Immature natural killer cell (primary cell): Measurements from ENCODE around the gene DDX18. TPM values are rescaled to one million over a fixed set of nuclear protein-coding genes. Genes with fewer than 3 reads are reported as not detected.

Experiments
- DNase-seq, 3 donors: peaks; one replicate each; pipeline ENCODE4 v3.0.0; 2022; ENCODE audit warnings: mixed read lengths in 1 of 3
- H3K27ac Mint-ChIP-seq, 6 donors: one replicate each; pipeline ENCODE4 v1.8.0; 2020; ENCODE audit warnings: mixed read lengths in 6 of 6, mild to moderate bottlenecking in 5 of 6, inconsistent platforms in 4 of 6, moderate library complexity in 3 of 6
- H3K27me3 Mint-ChIP-seq, 3 donors: one replicate each; pipeline ENCODE4 v1.8.0; 2020 to 2021; ENCODE audit warnings: low read depth in 3 of 3, mild to moderate bottlenecking in 3 of 3, mixed read lengths in 3 of 3, moderate library complexity in 3 of 3, inconsistent platforms in 1 of 3
- H3K36me3 Mint-ChIP-seq, 3 donors: one replicate each; pipeline ENCODE4 v1.8.0; 2020; ENCODE audit warnings: mixed read lengths in 3 of 3, inconsistent platforms in 2 of 3, mild to moderate bottlenecking in 2 of 3
- H3K4me1 Mint-ChIP-seq, 2 donors: one replicate each; pipeline ENCODE4 v1.8.0; 2020; ENCODE audit warnings: inconsistent platforms in 2 of 2, mild to moderate bottlenecking in 2 of 2, mixed read lengths in 2 of 2, moderate library complexity in 1 of 2
- H3K4me3 Mint-ChIP-seq, 5 donors: one replicate each; pipeline ENCODE4 v1.8.0; 2020; ENCODE audit warnings: mild to moderate bottlenecking in 5 of 5, mixed read lengths in 5 of 5, inconsistent platforms in 3 of 5, moderate library complexity in 3 of 5
- H3K9me3 Mint-ChIP-seq, 6 donors: one replicate each; pipeline ENCODE4 v1.8.0; 2020; ENCODE audit warnings: mild to moderate bottlenecking in 6 of 6, mixed read lengths in 6 of 6, inconsistent platforms in 4 of 6, moderate library complexity in 3 of 6
- polyA plus RNA-seq, 3 donors: library from polyadenylated mRNA; unstranded; fragments of 300-500 nt; fragmentation: Illumina TruSeq; gene quantifications; one replicate each; pipeline ENCODE4 v1.2.3, GENCODE V29; 2021

DDX18 gene
- polyA plus RNA-seq, 3 donors from 2014 or later = 32.2 to 51.6 (median 34.6) TPM

GRCh38 chr2:117850461-117850860 lies 36.0 kb downstream of the DDX18 start:
- Mint-ChIP-seq H3K9me3 (peaks cover 0 to 2% (median 0%) of the 10 kb centered on the region in 6 donors), H3K27me3 (peaks cover 4 to 14% (median 14%) of the 10 kb centered on the region in 3 donors)

GRCh38 chr2:117851969-117852368 lies 37.5 kb downstream of the DDX18 start:
- no peak for DNase-seq
- Mint-ChIP-seq H3K4me1 (no peaks in the 10 kb centered on the region), H3K36me3 (no peaks in the 10 kb centered on the region), H3K9me3 (peaks cover 0 to 2% (median 0%) of the 10 kb centered on the region in 6 donors), H3K27me3 (peaks cover 4 to 12% (median 11%) of the 10 kb centered on the region in 3 donors), H3K4me3 (no peak overlapping the region), H3K27ac (no peak overlapping the region)

More at GRCh38 chr2:117850461-117850860, 36.0 kb downstream of the DDX18 start:
- DNase-seq = no peak
- no peaks in the 10 kb centered on the region for H3K4me1 Mint-ChIP-seq
- no peak overlapping the region for H3K4me3 Mint-ChIP-seq
- no peak overlapping the region for H3K27ac Mint-ChIP-seq
- H3K36me3 Mint-ChIP-seq = no peaks in the 10 kb centered on the region

GRCh38 chr2:117853316-117853715 lies 38.8 kb downstream of the DDX18 start:
- peaks cover 0 to 2% (median 0%) of the 10 kb centered on the region in 6 donors for H3K9me3 Mint-ChIP-seq
- H3K36me3 Mint-ChIP-seq = no peaks in the 10 kb centered on the region
- H3K4me1 Mint-ChIP-seq = no peaks in the 10 kb centered on the region
- no peak for DNase-seq
- H3K27ac Mint-ChIP-seq = no peak overlapping the region
- peaks cover 0 to 9% (median 8%) of the 10 kb centered on the region in 3 donors for H3K27me3 Mint-ChIP-seq
- H3K4me3 Mint-ChIP-seq = no peak overlapping the region

- DNase-seq = no peak
- Mint-ChIP-seq H3K27ac (no peak overlapping the region), H3K9me3 (peaks cover 0 to 2% (median 0%) of the 10 kb centered on the region in 6 donors), H3K4me3 (no peak overlapping the region), H3K4me1 (no peaks in the 10 kb centered on the region), H3K36me3 (no peaks in the 10 kb centered on the region), H3K27me3 (peaks cover 0 to 9% (median 8%) of the 10 kb centered on the region in 3 donors)
These were observed 39.4 kb downstream of the DDX18 start for GRCh38 chr2:117853873-117854272.

GRCh38 chr2:117854610-117855009 lies 40.1 kb downstream of the DDX18 start:
- Mint-ChIP-seq H3K4me1 (no peaks in the 10 kb centered on the region), H3K27me3 (peaks cover 0 to 9% (median 8%) of the 10 kb centered on the region in 3 donors), H3K36me3 (no peaks in the 10 kb centered on the region), H3K9me3 (peaks cover 0 to 2% (median 0%) of the 10 kb centered on the region in 6 donors), H3K4me3 (no peak overlapping the region), H3K27ac (no peak overlapping the region)
- no peak for DNase-seq

GRCh38 chr2:117855886-117856285 lies 41.4 kb downstream of the DDX18 start:
- Mint-ChIP-seq H3K27ac (no peak overlapping the region), H3K36me3 (no peaks in the 10 kb centered on the region), H3K4me3 (no peak overlapping the region), H3K27me3 (peaks cover 0 to 7% (median 2%) of the 10 kb centered on the region in 3 donors), H3K9me3 (no peaks in the 10 kb centered on the region), H3K4me1 (no peaks in the 10 kb centered on the region)
- DNase-seq = no peak

GRCh38 chr2:117856415-117857210 lies 42.1 kb downstream of the DDX18 start:
- no peaks in the 10 kb centered on the region for H3K36me3 Mint-ChIP-seq
- H3K4me1 Mint-ChIP-seq = no peaks in the 10 kb centered on the region
- no peak overlapping the region for H3K27ac Mint-ChIP-seq
- no peaks in the 10 kb centered on the region for H3K9me3 Mint-ChIP-seq
- H3K4me3 Mint-ChIP-seq = no peak overlapping the region
- no peak for DNase-seq
- peaks cover 2 to 5% (median 3%) of the 10 kb centered on the region in 3 donors for H3K27me3 Mint-ChIP-seq

GRCh38 chr2:117858336-117858735 lies 43.8 kb downstream of the DDX18 start:
- peaks cover 2 to 5% (median 5%) of the 10 kb centered on the region in 3 donors for H3K27me3 Mint-ChIP-seq
- DNase-seq = no peak

GRCh38 chr2:117858892-117859531 lies 44.5 kb downstream of the DDX18 start:
- no peak for DNase-seq
- H3K4me3 Mint-ChIP-seq = no peak overlapping the region
- peaks cover 2 to 3% (median 2%) of the 10 kb centered on the region in 3 donors for H3K27me3 Mint-ChIP-seq
- no peaks in the 10 kb centered on the region for H3K4me1 Mint-ChIP-seq
- H3K9me3 Mint-ChIP-seq = no peaks in the 10 kb centered on the region
- H3K36me3 Mint-ChIP-seq = no peaks in the 10 kb centered on the region
- H3K27ac Mint-ChIP-seq = no peak overlapping the region

More at GRCh38 chr2:117858336-117858735, 43.8 kb downstream of the DDX18 start:
- Mint-ChIP-seq H3K4me1 (no peaks in the 10 kb centered on the region), H3K4me3 (no peak overlapping the region), H3K36me3 (no peaks in the 10 kb centered on the region), H3K9me3 (no peaks in the 10 kb centered on the region), H3K27ac (no peak overlapping the region)

- H3K4me3 Mint-ChIP-seq = no peak overlapping the region
- peaks cover 2 to 3% (median 2%) of the 10 kb centered on the region in 3 donors for H3K27me3 Mint-ChIP-seq
- no peaks in the 10 kb centered on the region for H3K36me3 Mint-ChIP-seq
- no peak overlapping the region for H3K27ac Mint-ChIP-seq
- no peaks in the 10 kb centered on the region for H3K4me1 Mint-ChIP-seq
- no peak for DNase-seq
- H3K9me3 Mint-ChIP-seq = no peaks in the 10 kb centered on the region
These were observed 45.0 kb downstream of the DDX18 start for GRCh38 chr2:117859532-117859911.

GRCh38 chr2:117859924-117860647 lies 45.6 kb downstream of the DDX18 start:
- Mint-ChIP-seq H3K9me3 (no peaks in the 10 kb centered on the region), H3K27ac (no peak overlapping the region), H3K36me3 (no peaks in the 10 kb centered on the region), H3K27me3 (peaks cover 2 to 3% (median 2%) of the 10 kb centered on the region in 3 donors), H3K4me1 (no peaks in the 10 kb centered on the region), H3K4me3 (no peak overlapping the region)
- no peak for DNase-seq

- H3K9me3 Mint-ChIP-seq = no peaks in the 10 kb centered on the region
- no peaks in the 10 kb centered on the region for H3K4me1 Mint-ChIP-seq
- H3K27ac Mint-ChIP-seq = no peak overlapping the region
- no peak for DNase-seq
- no peaks in the 10 kb centered on the region for H3K36me3 Mint-ChIP-seq
- peaks cover 2 to 5% (median 2%) of the 10 kb centered on the region in 3 donors for H3K27me3 Mint-ChIP-seq
- H3K4me3 Mint-ChIP-seq = no peak overlapping the region
These were observed 48.0 kb downstream of the DDX18 start for GRCh38 chr2:117862459-117862858.

GRCh38 chr2:117875786-117876185 lies 61.3 kb downstream of the DDX18 start:
- no peak overlapping the region for H3K4me3 Mint-ChIP-seq
- peaks cover 0 to 5% (median 0%) of the 10 kb centered on the region in 6 donors for H3K9me3 Mint-ChIP-seq
- H3K27ac Mint-ChIP-seq = no peak overlapping the region
- no peaks in the 10 kb centered on the region for H3K4me1 Mint-ChIP-seq
- no peaks in the 10 kb centered on the region for H3K36me3 Mint-ChIP-seq
- DNase-seq = no peak
- H3K27me3 Mint-ChIP-seq = peaks cover 2 to 9% (median 3%) of the 10 kb centered on the region in 3 donors

- Mint-ChIP-seq H3K9me3 (peaks cover 0 to 3% (median 0%) of the 10 kb centered on the region in 6 donors), H3K4me3 (no peak overlapping the region), H3K4me1 (no peaks in the 10 kb centered on the region), H3K36me3 (peaks cover 0 to 5% (median 0%) of the 10 kb centered on the region in 3 donors), H3K27ac (no peak overlapping the region), H3K27me3 (peaks cover 4 to 11% (median 6%) of the 10 kb centered on the region in 3 donors)
- no peak for DNase-seq
These were observed 64.5 kb downstream of the DDX18 start for GRCh38 chr2:117879003-117879402.
